HG02973 (cell line): ENCODE measurements around the gene CTXND1.
"Not testable (repeated sequence)": the region's sequence is repeated elsewhere in the genome, so short reads cannot be mapped to it uniquely, and the experiment has no call there.

ENCODE experiments used
- ATAC-seq: cut with Tn5 transposase; IDR thresholded peaks from one replicate; pipeline ENCODE4 v1.9.1; 2021; ENCODE audit warnings: moderate library complexity; ENCODE audit not compliant: unreplicated experiment

Gene CTXND1

DNA sequence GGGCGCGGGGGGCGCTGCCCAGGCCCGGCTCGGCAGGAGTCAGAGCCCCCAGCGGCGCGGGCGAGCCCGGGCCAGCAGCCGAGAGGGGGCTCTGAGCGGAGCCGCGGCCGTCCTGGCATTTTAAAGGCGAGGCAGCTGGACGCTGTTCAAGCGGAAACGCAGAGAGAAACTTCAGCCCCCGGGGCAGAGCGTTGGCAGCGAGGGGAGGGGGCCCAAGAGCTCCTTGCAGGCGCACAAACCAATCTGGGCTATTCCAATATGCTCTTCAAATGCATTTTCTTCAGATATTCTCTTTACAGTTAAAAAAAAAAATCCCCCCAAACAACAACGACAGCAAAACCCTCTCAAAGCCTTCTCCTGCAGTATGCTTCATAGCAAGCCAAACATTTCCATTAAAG lies at the start of gene CTXND1:
TSS of gene CTXND1 (minus strand) at position 93 of the 398 bp plus-strand sequence. CDS start 50,264 bp downstream, outside the sequence.
- ATAC-seq: no peak

GRCh38 chr15:80301472-80301871 lies 49.5 kb upstream of the CTXND1 start:
- no peak for ATAC-seq

DNA sequence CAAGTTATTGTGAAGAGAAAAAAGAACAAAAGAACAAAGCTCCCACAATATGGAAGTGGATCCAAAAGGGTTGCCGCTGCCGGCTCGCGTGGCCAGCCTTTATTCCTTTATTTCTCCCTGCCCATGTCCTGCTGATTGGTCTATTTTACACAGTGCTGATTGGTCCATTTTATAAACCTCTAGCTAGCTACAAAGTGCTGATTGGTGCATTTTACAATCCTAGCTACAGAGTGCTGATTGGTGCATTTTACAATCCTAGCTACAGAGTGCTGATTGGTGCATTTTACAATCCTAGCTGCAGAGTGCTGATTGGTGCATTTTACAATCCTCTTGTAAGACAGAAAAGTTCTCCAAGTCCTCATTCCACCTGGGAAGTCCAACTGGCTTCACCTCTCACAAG lies 43.8 kb upstream of the CTXND1 start:
- ATAC-seq: not testable (repeated sequence)

GRCh38 chr15:80292079-80292478 lies 40.1 kb upstream of the CTXND1 start:
- no peak for ATAC-seq

DNA sequence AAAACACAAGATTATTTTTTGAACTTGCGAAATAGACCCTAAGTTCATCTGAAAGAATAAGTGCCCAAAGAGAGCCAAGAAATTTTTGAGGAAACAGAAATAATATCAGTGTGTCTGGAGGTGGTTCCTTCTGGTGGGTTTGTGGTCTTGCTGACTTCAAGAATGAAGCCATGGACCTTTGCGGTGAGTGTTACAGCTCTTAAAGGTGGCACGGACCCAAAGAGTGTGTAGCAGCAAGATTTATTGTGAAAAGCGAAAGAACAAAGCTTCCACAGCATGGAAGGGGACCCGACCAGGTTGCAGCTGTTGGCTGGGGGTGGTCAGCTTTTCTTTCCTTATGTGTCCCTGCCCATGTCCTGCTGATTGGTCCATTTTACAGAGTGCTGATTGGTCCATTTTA lies 38.9 kb upstream of the CTXND1 start:
- not testable (repeated sequence) for ATAC-seq

GRCh38 chr15:80289528-80290495 lies 37.8 kb upstream of the CTXND1 start:
- ATAC-seq: no peak

GRCh38 chr15:80288131-80288530 lies 36.1 kb upstream of the CTXND1 start:
- no peak for ATAC-seq

DNA sequence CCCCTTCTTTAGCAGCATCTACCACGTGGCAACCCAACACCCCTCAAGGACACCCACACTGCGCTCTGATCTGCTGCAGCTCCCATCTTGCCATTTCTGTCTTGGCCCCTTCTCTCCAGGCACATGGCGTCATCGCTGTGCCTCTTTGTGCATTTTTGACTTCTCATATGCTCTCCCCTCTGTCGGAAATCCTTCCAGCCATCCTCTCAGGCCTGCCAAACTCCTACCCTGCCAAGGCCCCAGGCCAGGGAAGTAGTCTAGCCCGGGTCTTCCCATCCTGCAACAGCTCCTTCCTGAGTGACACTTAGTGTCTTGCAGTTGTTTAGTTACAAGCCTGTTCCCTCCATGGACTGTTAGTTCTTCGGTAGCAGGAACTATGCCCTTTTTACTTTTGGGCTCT lies 34.0 kb upstream of the CTXND1 start:
- no peak for ATAC-seq

DNA sequence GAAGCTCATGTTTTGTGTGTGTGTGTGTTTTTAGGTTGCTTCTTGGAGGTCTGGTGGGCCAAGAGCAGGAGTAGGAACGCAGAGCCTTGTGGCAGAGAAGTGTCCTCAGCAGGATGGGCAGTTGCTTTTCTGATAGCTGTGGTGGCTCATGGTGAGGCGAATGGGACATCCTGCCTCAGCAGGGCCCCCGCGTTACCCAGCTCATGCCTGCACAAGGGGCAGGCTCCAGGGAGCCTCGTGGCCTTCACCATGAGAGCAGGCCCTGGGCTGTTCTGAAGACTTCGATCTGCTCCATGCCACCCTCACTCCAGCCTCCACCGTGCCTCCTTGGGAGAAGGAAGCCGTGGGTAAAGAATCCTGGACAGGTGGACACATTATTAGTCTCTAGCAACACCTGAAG lies 33.4 kb upstream of the CTXND1 start:
- no peak for ATAC-seq

DNA sequence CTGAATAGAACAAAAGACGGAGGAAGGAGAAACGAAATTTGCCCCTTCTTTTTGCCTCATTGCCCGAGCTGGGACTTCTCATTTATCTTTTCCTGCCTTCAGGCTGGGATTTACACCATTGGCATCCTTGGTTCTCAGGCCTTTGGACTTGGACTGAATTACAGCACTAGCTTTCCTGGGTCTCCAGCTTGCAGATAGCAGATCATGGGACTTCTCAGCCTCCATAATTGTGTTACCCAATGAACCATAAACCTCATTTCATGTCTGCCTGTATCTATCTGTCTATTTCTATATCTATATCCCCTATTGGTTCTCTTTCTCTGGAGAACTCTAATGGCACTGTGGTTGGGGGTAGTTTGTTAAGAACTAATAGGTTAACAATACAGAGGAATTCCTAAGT lies 31.5 kb upstream of the CTXND1 start:
- no peak for ATAC-seq

- no peak for ATAC-seq
Observed at GRCh38 chr15:80277147-80277546, 25.1 kb upstream of the CTXND1 start.

DNA sequence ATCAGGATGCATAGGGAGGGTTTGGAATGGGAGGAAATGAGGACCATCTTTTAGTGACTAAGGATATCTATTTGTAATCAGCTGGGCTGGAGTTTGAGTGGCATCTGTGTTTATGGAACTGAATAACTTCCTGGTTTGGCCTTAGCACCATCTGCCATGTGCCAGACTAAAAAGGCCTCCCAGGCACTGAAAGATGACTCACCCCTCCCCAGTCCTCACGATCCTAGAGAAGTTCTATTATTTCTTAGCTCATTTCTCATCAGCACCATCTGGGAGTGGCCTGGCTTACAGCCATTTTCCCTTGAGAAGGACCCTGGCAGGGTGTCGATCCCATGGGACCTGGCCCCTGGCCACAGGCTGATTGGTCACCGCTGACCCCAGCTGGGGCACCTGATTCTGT lies 23.9 kb upstream of the CTXND1 start:
- ATAC-seq: no peak

- no peak for ATAC-seq
Observed at GRCh38 chr15:80274996-80275395, 23.0 kb upstream of the CTXND1 start.

GRCh38 chr15:80274554-80274953 lies 22.5 kb upstream of the CTXND1 start:
- no peak for ATAC-seq

GRCh38 chr15:80272987-80273386 lies 21.0 kb upstream of the CTXND1 start:
- ATAC-seq: no peak

GRCh38 chr15:80270472-80270871 lies 18.5 kb upstream of the CTXND1 start:
- ATAC-seq: no peak

DNA sequence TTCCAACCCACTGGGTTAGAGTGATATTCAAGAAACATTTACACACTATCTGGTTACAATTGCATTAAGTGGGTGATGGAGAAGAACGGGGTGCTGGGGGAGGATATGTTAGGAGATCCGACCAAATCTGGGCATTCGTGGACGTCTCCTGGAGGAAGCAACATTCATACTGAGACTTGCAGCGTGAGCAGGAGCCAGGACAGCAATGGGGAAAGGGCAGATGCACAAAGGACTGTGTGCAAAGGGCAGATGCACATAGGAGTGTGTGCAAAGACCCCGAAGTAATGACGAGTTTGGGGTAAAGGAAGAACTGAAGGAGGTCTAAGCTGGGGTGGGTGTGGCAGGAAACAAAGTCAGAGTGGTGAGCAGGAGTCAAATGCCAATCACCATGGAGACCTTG lies 16.1 kb upstream of the CTXND1 start:
- no peak for ATAC-seq

- no peak for ATAC-seq
Observed at GRCh38 chr15:80267658-80268057, 15.6 kb upstream of the CTXND1 start.

DNA sequence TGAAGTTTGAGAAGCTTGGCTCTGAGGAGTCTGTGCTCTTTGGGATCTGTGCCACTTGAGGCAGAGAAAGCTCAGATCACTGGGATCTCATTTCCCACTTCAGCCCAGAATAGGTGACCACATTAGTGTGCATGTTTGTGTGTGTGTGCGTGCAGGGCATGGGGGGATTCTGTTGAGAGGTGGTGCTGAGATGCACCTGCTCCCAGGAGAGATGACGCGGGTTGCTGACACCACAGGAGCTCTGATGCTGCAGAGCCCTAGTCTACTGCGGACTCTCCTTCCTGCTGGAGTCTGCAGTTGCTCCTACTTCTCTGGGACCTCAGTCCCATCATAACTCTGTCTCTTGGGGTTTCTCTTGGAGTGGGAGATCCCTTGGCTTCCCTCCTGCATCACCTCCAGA lies 14.7 kb upstream of the CTXND1 start:
- ATAC-seq: no peak

- no peak for ATAC-seq
Observed at GRCh38 chr15:80266113-80266512, 14.1 kb upstream of the CTXND1 start.

GRCh38 chr15:80265021-80265420 lies 13.0 kb upstream of the CTXND1 start:
- no peak for ATAC-seq

DNA sequence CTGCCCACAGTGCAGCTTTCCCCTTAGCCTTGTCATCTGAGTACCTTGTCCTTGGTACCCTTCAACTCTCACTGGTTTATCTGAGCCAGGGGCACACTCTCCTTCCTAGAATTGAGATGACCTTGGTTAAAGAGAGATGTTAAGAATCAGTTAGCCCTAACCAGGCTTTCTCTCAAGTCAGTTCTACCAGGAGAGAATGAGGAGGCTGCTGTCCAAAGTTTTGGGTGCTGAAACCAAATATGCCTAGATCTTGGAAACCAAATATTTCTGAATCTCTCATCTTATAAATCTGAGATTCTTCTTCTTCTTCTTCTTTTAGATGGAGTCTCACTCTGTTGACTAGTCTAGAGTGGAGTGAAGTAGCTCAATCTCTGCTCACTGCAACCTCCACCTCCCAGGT lies 12.0 kb upstream of the CTXND1 start:
- no peak for ATAC-seq

DNA sequence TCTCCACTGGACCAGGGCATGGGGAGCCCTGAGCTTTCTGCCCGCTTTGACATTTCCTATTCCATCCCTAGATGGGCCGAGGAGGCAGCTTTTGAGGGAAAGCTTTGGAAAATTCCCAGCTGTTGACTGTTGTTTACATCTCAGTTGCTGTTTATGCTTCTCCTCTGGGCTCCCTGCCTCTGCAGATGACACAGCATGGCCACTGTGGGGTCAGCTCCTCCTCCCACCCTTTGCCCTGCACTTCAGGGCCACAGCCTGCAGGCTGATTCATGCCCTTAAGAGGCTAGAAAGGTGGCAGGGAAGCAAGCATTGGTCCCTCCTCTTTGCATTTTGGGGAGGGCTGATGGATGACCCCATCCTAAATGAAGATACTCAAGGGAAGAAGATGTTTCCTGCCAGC lies 8.5 kb upstream of the CTXND1 start:
- ATAC-seq: no peak
